CD4-positive, alpha-beta memory T cell (primary cell): ENCODE results near the gene RMND1. TPM values are rescaled to one million over a fixed set of nuclear protein-coding genes. Genes with fewer than 3 reads are reported as not detected.
"Not testable (repeated sequence)": the region's sequence is repeated elsewhere in the genome, so short reads cannot be mapped to it uniquely, and the experiment has no call there.

Experiments used
- CTCF ChIA-PET: fragments of 350-600 bp; sonication (Branson Sonifier 250); formaldehyde crosslinking; loops from one replicate; lab custom pipeline; 2021; ENCODE audit warnings: inconsistent platforms; ENCODE audit not compliant: partially characterized antibody; lab: Charles Lee
- POLR2A ChIA-PET: fragments of 350-600 bp; sonication (Branson Sonifier 250); formaldehyde crosslinking; loops from one replicate; lab custom pipeline; 2021; ENCODE audit not compliant: partially characterized antibody; lab: Charles Lee
- DNase-seq, 5 donors: peaks; one replicate each; pipeline versions ENCODE4 v3.0.0 to v3.0.0-alpha.2; 2020 to 2022; ENCODE audit warnings: mixed read lengths in 1 of 5
- H3K27ac ChIP-seq: one replicate; pipeline ENCODE4 v1.7.0; 2013; ENCODE audit warnings: low read depth, low read length
- H3K27me3 ChIP-seq: 2 replicates; pipeline ENCODE4 v1.7.0; 2013; ENCODE audit warnings: mild to moderate bottlenecking, low read length, moderate library complexity; ENCODE audit not compliant: insufficient read depth
- H3K36me3 ChIP-seq: 2 replicates; pipeline ENCODE4 v1.7.0; 2013; ENCODE audit warnings: mild to moderate bottlenecking, low read length, moderate library complexity; ENCODE audit not compliant: insufficient read depth
- H3K4me1 ChIP-seq: 2 replicates; pipeline ENCODE4 v1.7.0; 2013; ENCODE audit warnings: mild to moderate bottlenecking, low read length, moderate library complexity; ENCODE audit not compliant: insufficient read depth
- H3K4me3 ChIP-seq, 2 donors: one replicate each; pipeline ENCODE4 v1.7.0; 2013; ENCODE audit warnings: low read length in 2 of 2, mild to moderate bottlenecking in 1 of 2
- H3K9me3 ChIP-seq, 2 donors: one replicate each; pipeline ENCODE4 v1.7.0; 2013; ENCODE audit warnings: low read length in 2 of 2, control low read depth in 1 of 2; ENCODE audit not compliant: control insufficient read depth in 1 of 2
- H3K27ac Mint-ChIP-seq, 7 donors: one replicate each; pipeline ENCODE4 v1.8.0; 2020 to 2021; ENCODE audit warnings: mixed read lengths in 7 of 7, mild to moderate bottlenecking in 6 of 7, inconsistent platforms in 3 of 7, moderate library complexity in 3 of 7
- H3K27me3 Mint-ChIP-seq, 2 donors: one replicate each; pipeline ENCODE4 v1.8.0; 2020 to 2021; ENCODE audit warnings: mixed read lengths in 2 of 2
- H3K36me3 Mint-ChIP-seq, 2 donors: one replicate each; pipeline ENCODE4 v1.8.0; 2020 to 2021; ENCODE audit warnings: mixed read lengths in 2 of 2, inconsistent platforms in 1 of 2, mild to moderate bottlenecking in 1 of 2
- H3K4me1 Mint-ChIP-seq, 4 donors: one replicate each; pipeline ENCODE4 v1.8.0; 2020 to 2021; ENCODE audit warnings: mixed read lengths in 4 of 4, mild to moderate bottlenecking in 1 of 4
- H3K4me3 Mint-ChIP-seq, 8 donors: one replicate each; pipeline ENCODE4 v1.8.0; 2020 to 2021; ENCODE audit warnings: mixed read lengths in 8 of 8, mild to moderate bottlenecking in 7 of 8, moderate library complexity in 6 of 8, inconsistent platforms in 3 of 8
- H3K9me3 Mint-ChIP-seq, 8 donors: one replicate each; pipeline ENCODE4 v1.8.0; 2020 to 2021; ENCODE audit warnings: mixed read lengths in 8 of 8, mild to moderate bottlenecking in 5 of 8, inconsistent platforms in 3 of 8, moderate library complexity in 1 of 8
- intact Hi-C: fragments of 100-400 bp; cut with micrococcal nuclease; formaldehyde crosslinking; loops from one replicate; pipeline ENCODE4 v1.15.1; 2023
- polyA plus RNA-seq, 2 donors: library from polyadenylated mRNA; unstranded; fragments of 300-500 nt; fragmentation: Illumina TruSeq; gene quantifications; one replicate each; pipeline ENCODE4 v1.2.3, GENCODE V29; 2021
- total RNA-seq, 2 experiments: library from RNA; stranded (reverse); gene quantifications; one replicate each; pipeline ENCODE4 v1.2.3, GENCODE V29; 2021

RMND1 gene
- total and polyA plus RNA-seq, 4 experiments from 2014 or later, result 6.3 to 17.5 (median 15.0) TPM

GRCh38 chr6:151461673-151462072, 9.7 kb upstream of the RMND1 start:
- Mint-ChIP-seq H3K9me3 (no peaks in the 10 kb centered on the region), H3K27ac (peak overlapping the region in 1 of 7 donors; percentile 40), H3K4me3 (no peak overlapping the region), H3K36me3 (peaks cover 34 to 45% of the 10 kb centered on the region in 2 donors), H3K27me3 (no peaks in the 10 kb centered on the region), H3K4me1 (peaks cover 6 to 21% (median 15%) of the 10 kb centered on the region in 4 donors)
- no peak for DNase-seq
- Histone ChIP-seq H3K4me1 (peaks cover under 1% of the 10 kb centered on the region), H3K36me3 (peaks cover 11% of the 10 kb centered on the region), H3K9me3 (no peaks in the 10 kb centered on the region), H3K27ac (no peak overlapping the region), H3K27me3 (no peaks in the 10 kb centered on the region), H3K4me3 (no peak overlapping the region)
- intact Hi-C loops, result no loop called here
- ChIA-PET CTCF (no interaction called here), POLR2A (interaction anchor here (1.3 kb wide), 1 partner anchor 10 kb away, joined by 3 read pairs; the partner anchor contains the start of gene RMND1)

- H3K27ac Mint-ChIP-seq, H3K4me3 ChIP-seq, H3K27me3 ChIP-seq, intact Hi-C loops, H3K27ac ChIP-seq, CTCF ChIA-PET, H3K9me3 ChIP-seq, DNase-seq, H3K4me3 Mint-ChIP-seq, POLR2A ChIA-PET, H3K27me3 Mint-ChIP-seq, H3K9me3 Mint-ChIP-seq: not testable (repeated sequence)
- Histone ChIP-seq H3K4me1 (peaks cover 32% of the 10 kb centered on the region), H3K36me3 (peaks cover 14% of the 10 kb centered on the region)
- peaks cover 23 to 56% (median 43%) of the 10 kb centered on the region in 4 donors for H3K4me1 Mint-ChIP-seq
- H3K36me3 Mint-ChIP-seq, result peaks cover 15 to 37% of the 10 kb centered on the region in 2 donors
These were observed 3.9 kb upstream of the RMND1 start for GRCh38 chr6:151455751-151456398.

- intact Hi-C loops, result loop anchor here (1.0 to 2.0 kb wide), 4 partner anchors 39 to 1530 kb away; partner anchors contain the start of gene FBXO5
- H3K4me1 Mint-ChIP-seq, result peaks cover 28 to 65% (median 52%) of the 10 kb centered on the region in 4 donors
- no peak for DNase-seq
- peak overlapping the region; percentile 93 to 99 (median 95) for H3K27ac Mint-ChIP-seq
- H3K36me3 ChIP-seq, result peaks cover 3% of the 10 kb centered on the region
- ChIA-PET CTCF (interaction anchor here (0.8 to 2.5 kb wide), 9 partner anchors 11 to 563 kb away, joined by 3 to 17 read pairs (median 4); no protein-coding TSS in a partner anchor), POLR2A (interaction anchor here (0.8 to 4.4 kb wide), 20 partner anchors 12 to 1530 kb away, joined by 3 to 116 read pairs (median 6); partner anchors contain the start of genes FBXO5, MTHFD1L and ZBTB2)
- H3K27me3 ChIP-seq, result no peaks in the 10 kb centered on the region
- peaks cover 9 to 32% of the 10 kb centered on the region in 2 donors for H3K36me3 Mint-ChIP-seq
- peak overlapping the region; percentile 72 for H3K27ac ChIP-seq
- H3K4me3 Mint-ChIP-seq, result peak overlapping the region; percentile 91 to 98 (median 97)
- H3K27me3 Mint-ChIP-seq, result peaks cover 0 to 2% of the 10 kb centered on the region in 2 donors
- H3K9me3 ChIP-seq, result no peaks in the 10 kb centered on the region
- peak overlapping the region; percentile 85 to 99 for H3K4me3 ChIP-seq
- H3K9me3 Mint-ChIP-seq, result peaks cover 0 to 8% (median 0%) of the 10 kb centered on the region in 8 donors
- H3K4me1 ChIP-seq, result peaks cover 32% of the 10 kb centered on the region
These were observed 963 bp upstream of the RMND1 start for GRCh38 chr6:151452750-151453427.

- peaks cover 30% of the 10 kb centered on the region for H3K4me1 ChIP-seq
- CTCF ChIA-PET, result interaction anchor here (0.6 to 2.5 kb wide), 9 partner anchors 9 to 126 kb away, joined by 3 to 17 read pairs (median 4); no protein-coding TSS in a partner anchor
These were observed 443 bp downstream of the RMND1 start for GRCh38 chr6:151451417-151451949.

GRCh38 chr6:151450928-151451327, 998 bp downstream of the RMND1 start:
- peak overlapping the region; percentile 70 for H3K27ac ChIP-seq
- H3K4me1 Mint-ChIP-seq, result peaks cover 23 to 66% (median 45%) of the 10 kb centered on the region in 4 donors
- H3K9me3 Mint-ChIP-seq, H3K27me3 Mint-ChIP-seq, H3K9me3 ChIP-seq, H3K27me3 ChIP-seq, DNase-seq, H3K36me3 ChIP-seq, intact Hi-C loops: not testable (repeated sequence)
- CTCF ChIA-PET, result interaction anchor here (0.7 to 2.5 kb wide), 5 partner anchors 9 to 61 kb away, joined by 3 to 17 read pairs (median 4); no protein-coding TSS in a partner anchor
- H3K4me1 ChIP-seq, result peaks cover 28% of the 10 kb centered on the region
- H3K27ac Mint-ChIP-seq, result peak overlapping the region in 6 of 7 donors; percentile 58 to 96 (median 94)
- peak overlapping the region; percentile 70 to 99 for H3K4me3 ChIP-seq
- peak overlapping the region; percentile 91 to 98 (median 97) for H3K4me3 Mint-ChIP-seq
- peaks cover 3 to 21% of the 10 kb centered on the region in 2 donors for H3K36me3 Mint-ChIP-seq
- POLR2A ChIA-PET, result interaction anchor here (0.6 to 4.4 kb wide), 15 partner anchors 10 to 1532 kb away, joined by 3 to 116 read pairs (median 9); partner anchors contain the start of genes FBXO5 and ZBTB2

More at GRCh38 chr6:151451417-151451949, 443 bp downstream of the RMND1 start:
- H3K27me3 Mint-ChIP-seq, result peaks cover 0 to 2% of the 10 kb centered on the region in 2 donors
- intact Hi-C loops, result no loop called here
- H3K4me1 Mint-ChIP-seq, result peaks cover 25 to 65% (median 49%) of the 10 kb centered on the region in 4 donors
- Histone ChIP-seq H3K36me3 (peaks cover 3% of the 10 kb centered on the region), H3K9me3 (no peaks in the 10 kb centered on the region), H3K4me3 (peak overlapping the region; percentile 70 to 99), H3K27ac (peak overlapping the region; percentile 70), H3K27me3 (no peaks in the 10 kb centered on the region)
- POLR2A ChIA-PET, result interaction anchor here (0.6 to 4.4 kb wide), 23 partner anchors 10 to 1532 kb away, joined by 3 to 116 read pairs (median 6); partner anchors contain the start of genes FBXO5, MTHFD1L and ZBTB2
- peaks cover 6 to 23% of the 10 kb centered on the region in 2 donors for H3K36me3 Mint-ChIP-seq
- peaks cover 0 to 8% (median 0%) of the 10 kb centered on the region in 8 donors for H3K9me3 Mint-ChIP-seq
- DNase-seq, result no peak
- peak overlapping the region; percentile 91 to 98 (median 97) for H3K4me3 Mint-ChIP-seq
- peak overlapping the region; percentile 93 to 99 (median 96) for H3K27ac Mint-ChIP-seq

GRCh38 chr6:151448623-151449022, 3.3 kb downstream of the RMND1 start:
- ChIA-PET POLR2A (no interaction called here), CTCF (interaction anchor here (0.7 kb wide), 1 partner anchor 43 kb away, joined by 4 read pairs; no protein-coding TSS in a partner anchor)
- H3K9me3 ChIP-seq, result no peaks in the 10 kb centered on the region
- Mint-ChIP-seq H3K4me1 (peaks cover 21 to 51% (median 40%) of the 10 kb centered on the region in 4 donors), H3K9me3 (peaks cover 0 to 8% (median 0%) of the 10 kb centered on the region in 8 donors), H3K4me3 (no peak overlapping the region), H3K27ac (peak overlapping the region in 1 of 7 donors; percentile 6), H3K27me3 (peaks cover 0 to 2% of the 10 kb centered on the region in 2 donors), H3K36me3 (peaks cover 3 to 24% of the 10 kb centered on the region in 2 donors)
- peaks cover 4% of the 10 kb centered on the region for H3K36me3 ChIP-seq
- intact Hi-C loops, result loop anchor here (10.0 kb wide), 1 partner anchor 226 kb away; no protein-coding TSS in a partner anchor
- no peak overlapping the region for H3K4me3 ChIP-seq
- no peak for DNase-seq
- no peaks in the 10 kb centered on the region for H3K27me3 ChIP-seq
- peaks cover 15% of the 10 kb centered on the region for H3K4me1 ChIP-seq
- no peak overlapping the region for H3K27ac ChIP-seq
